Stimulated activated CD8-positive, alpha-beta memory T cell treated with anti-CD3 and anti-CD28 coated beads, Interleukin-12 subunit alpha, Interleukin-12 subunit beta, amount 100 ng/mL, for 24 hours (primary cell): Measurements from ENCODE around the gene PITX1.
"Not testable (repeated sequence)": the region's sequence is repeated elsewhere in the genome, so short reads cannot be mapped to it uniquely, and the experiment has no call there.

ENCODE experiments used
- DNase-seq: peaks from one replicate; pipeline ENCODE4 v3.0.0-alpha.2; 2020; ENCODE audit errors: extremely low read depth

Gene PITX1

GRCh38 chr5:135010502-135011354 is 23.3 kb downstream of the PITX1 start:
- DNase-seq = no peak

- DNase-seq = no peak
Measured at GRCh38 chr5:135009736-135010501, 24.1 kb downstream of the PITX1 start.

- no peak for DNase-seq
Measured at GRCh38 chr5:135008981-135009735, 24.9 kb downstream of the PITX1 start.

- no peak for DNase-seq
Measured at GRCh38 chr5:135008556-135008955, 25.5 kb downstream of the PITX1 start.

- DNase-seq = no peak
Measured at GRCh38 chr5:135007749-135008363, 26.2 kb downstream of the PITX1 start.

- DNase-seq = no peak
Measured at GRCh38 chr5:135007305-135007704, 26.7 kb downstream of the PITX1 start.

GRCh38 chr5:135005076-135005475 is 29.0 kb downstream of the PITX1 start:
- no peak for DNase-seq

GRCh38 chr5:135004376-135004775 is 29.7 kb downstream of the PITX1 start:
- DNase-seq = no peak

- not testable (repeated sequence) for DNase-seq
Measured at GRCh38 chr5:134998068-134998467, 36.0 kb downstream of the PITX1 start.

- DNase-seq = no peak
Measured at GRCh38 chr5:134997015-134997414, 37.0 kb downstream of the PITX1 start.

- no peak for DNase-seq
Measured at GRCh38 chr5:134995850-134996402, 38.1 kb downstream of the PITX1 start.

GRCh38 chr5:134994560-134995156 is 39.4 kb downstream of the PITX1 start:
- no peak for DNase-seq

- DNase-seq = no peak
Measured at GRCh38 chr5:134993161-134993560, 40.9 kb downstream of the PITX1 start.

GRCh38 chr5:134992148-134992547 is 41.9 kb downstream of the PITX1 start:
- DNase-seq = no peak

- not testable (repeated sequence) for DNase-seq
Measured at GRCh38 chr5:134990183-134990582, 43.8 kb downstream of the PITX1 start.

GRCh38 chr5:134989266-134989830 is 44.7 kb downstream of the PITX1 start:
- no peak for DNase-seq

GRCh38 chr5:134982230-134982629 is 51.8 kb downstream of the PITX1 start:
- no peak for DNase-seq

- no peak for DNase-seq
Measured at GRCh38 chr5:134979416-134979815, 54.6 kb downstream of the PITX1 start.
